GM21515 (cell line): ENCODE measurements around the gene KCNIP4.

Source experiments
- ATAC-seq: cut with Tn5 transposase; IDR thresholded peaks from one replicate; pipeline ENCODE4 v1.9.1; 2021; ENCODE audit not compliant: unreplicated experiment

Gene KCNIP4

DNA sequence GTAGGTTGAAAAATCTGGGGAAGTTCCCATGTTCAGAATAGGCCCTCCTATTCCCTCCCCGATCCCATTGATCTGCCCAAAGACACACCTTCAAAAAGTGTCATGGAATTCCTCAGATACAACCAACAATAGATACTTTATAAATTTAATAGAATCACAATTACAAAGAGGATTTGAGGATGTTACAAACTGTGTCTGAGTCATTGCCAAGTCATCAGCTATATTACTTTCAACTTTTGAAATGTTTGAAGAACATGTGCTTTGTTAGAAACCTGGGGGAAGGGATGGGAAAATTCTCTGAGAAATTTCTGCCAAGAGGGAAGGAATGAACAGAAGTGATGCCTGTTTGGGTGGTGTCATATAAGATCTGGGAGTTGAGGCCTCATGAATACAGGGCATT is 46.7 kb downstream of the KCNIP4 start:
- no peak for ATAC-seq

DNA sequence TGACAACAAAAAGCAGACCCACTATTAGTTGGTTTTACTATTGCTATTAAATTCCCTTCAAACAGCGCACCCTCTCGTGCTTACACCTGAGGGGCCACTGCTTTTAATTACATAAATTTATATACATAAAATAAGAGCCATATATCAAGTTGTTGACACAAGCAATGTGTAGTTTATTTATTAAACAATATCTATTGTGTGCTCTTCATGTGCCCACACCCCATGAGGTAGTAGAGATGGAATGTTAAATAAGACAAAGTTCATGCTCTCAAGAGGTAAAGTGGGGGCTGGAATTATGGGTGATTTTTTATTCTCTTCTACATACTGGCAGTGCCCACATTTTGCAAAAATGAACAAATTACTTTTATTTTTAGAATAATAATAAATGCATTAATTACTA is 47.3 kb downstream of the KCNIP4 start:
- no peak for ATAC-seq

DNA sequence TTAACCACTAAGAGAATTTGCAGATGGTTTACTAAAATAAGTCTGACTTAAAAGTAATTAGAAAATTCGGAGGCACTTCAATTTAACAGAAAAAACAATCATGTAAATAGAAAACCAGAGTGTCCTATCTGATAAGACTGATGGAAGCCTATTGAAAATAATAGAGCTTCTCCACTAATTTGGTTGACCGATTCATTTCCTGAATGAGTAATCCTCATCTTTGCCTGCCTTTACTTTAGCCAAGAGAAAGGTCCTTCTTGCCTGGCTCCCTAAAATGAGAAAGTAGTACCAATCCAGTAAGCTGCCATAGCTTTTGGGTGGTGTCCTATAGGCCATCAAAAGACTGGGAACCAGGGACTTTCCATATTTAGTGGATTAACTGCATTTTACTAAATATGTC is 48.4 kb downstream of the KCNIP4 start:
- no peak for ATAC-seq

DNA sequence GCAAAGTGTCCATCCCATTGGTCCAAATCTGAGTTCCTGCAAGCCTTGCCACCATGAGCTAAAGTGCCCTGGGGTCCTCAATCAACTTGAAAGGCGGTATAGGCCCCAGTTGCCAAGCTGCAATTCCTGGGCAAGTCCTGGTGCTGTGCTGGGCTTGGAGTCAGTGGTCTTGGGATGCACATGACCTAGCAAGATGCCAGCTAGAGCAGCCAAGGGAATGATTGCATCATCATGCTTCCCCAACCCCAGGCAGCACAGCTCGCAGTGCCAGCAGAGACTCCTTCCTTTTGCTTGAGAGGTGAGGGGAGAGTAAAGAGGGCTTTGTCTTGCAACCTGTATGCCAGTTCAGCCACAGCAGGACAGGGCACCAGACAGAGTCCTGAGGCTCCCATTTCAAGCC is 50.5 kb downstream of the KCNIP4 start:
- no peak for ATAC-seq

DNA sequence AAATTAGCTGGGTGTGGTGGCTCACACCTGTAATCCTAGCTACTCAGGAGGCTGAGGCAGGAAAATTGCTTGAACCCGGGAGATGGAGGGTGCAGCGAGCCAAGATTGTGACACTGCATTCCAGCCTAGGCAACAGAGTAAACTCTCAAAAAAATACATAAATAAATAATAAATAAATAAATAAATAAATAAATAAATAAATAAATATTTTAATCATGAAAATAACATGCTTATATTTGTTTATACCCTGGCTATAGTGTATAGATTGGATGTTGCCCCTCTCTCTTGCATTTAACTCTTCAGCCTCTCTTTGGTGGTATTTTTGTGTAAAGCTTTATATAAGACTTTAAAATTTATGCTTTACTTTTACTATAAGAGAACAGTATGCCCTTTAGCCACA is 51.8 kb downstream of the KCNIP4 start:
- no peak for ATAC-seq

DNA sequence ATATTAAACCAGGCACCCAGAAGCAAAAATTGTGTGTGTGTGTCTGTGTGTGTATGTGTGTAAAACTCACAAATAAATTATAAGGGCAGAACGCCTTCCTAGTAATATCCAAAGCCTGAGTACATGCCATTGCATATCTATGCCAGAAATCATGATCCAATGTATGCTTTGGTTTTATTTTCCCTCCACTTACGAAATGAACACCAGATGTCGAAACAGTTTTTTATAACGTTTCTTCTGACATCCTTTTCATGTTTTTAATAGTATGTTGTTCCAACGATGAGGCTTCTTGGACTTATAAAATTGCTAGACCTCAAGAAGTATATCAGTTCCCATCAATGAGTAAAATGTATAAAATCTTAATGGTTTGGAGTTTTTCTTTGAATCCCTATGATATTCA is 55.4 kb downstream of the KCNIP4 start:
- ATAC-seq: no peak

DNA sequence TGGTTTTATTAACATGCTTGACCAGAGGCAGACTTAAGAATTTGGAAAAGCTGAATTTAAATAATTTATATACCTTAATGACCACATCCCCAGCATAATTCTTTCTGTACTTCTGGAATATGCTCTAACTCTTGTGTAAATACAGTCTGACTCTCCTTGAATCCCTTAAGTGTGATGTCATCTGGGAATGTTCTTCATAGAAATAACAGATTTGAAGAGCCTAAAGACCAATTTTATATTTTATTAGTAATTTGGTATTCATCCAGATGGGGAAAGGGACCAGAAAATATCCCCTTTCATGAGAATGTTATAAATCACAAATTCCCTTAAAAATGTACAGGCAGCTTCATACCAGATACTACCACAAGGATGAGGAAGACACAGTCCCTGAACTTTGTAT is 58.3 kb downstream of the KCNIP4 start:
- no peak for ATAC-seq

DNA sequence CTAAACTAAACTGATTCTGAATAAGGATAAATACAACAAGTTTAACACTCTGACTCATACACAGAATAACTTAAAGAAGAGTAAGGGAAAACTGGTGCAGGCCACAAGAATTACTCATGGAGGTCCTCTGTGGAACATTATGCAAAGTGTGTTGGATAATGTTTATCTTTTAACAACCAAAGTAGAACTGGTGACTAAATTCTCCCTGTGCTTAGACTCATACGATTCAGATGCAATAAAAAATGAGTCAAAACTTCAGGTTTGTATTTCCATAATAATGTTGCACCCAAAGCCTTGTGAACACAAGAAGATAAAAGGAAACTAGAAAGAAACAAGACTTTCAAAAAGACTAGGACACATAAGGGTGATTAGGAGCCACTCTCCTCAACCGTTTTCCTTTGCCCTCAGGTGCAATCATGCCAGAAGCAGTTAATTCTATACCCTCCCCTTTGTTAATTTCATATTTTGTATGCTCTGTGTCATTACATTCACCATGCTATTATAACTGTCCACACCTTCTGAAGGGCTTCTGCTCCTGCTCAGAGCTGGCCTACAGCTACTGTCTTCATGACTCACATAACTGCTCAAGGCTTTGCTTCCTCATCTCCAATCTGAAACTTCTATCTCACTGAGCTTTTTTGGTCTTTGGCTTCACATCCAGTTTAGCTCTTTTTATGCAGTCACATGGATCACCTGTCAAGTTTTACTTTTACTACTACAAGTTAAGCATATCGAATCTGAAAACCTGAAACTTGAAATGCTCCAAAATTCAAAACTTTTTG is 60.2 kb downstream of the KCNIP4 start:
- no peak for ATAC-seq

DNA sequence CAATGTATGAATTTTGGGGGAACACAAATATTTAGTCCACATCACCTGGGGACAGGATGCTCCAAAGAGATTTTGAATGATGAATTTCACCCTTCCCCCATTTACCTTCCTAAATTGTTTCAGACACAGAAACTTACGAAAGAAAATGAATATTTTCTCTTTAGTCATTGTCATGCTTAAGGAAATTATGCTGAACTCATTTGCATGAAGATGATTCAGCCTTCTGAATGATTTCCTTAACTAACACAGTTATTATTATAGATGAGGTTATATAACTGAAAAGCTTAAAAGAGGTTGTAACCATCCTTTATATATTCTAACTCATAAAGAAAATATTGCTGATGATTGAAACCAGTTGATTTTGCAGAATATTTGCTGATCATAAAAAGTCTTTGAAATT is 61.1 kb downstream of the KCNIP4 start:
- no peak for ATAC-seq

DNA sequence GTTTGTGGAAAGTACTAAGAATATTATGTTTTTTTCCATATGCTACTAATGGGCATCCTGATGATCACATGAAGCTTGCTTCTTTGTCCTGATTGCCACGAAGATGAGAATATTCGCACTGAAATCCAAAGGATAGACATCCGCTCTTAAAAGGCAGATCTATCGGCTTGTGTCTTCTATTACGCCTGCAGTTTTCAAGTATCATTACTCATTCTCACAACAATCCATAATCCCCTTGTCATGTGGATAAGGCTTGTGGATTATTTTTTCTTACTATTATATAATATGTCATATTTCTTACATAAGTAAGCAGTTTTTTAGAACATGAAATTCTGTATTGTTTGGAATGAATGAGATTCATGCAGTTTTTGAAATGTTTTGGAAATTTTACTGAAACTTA is 62.8 kb downstream of the KCNIP4 start:
- no peak for ATAC-seq

DNA sequence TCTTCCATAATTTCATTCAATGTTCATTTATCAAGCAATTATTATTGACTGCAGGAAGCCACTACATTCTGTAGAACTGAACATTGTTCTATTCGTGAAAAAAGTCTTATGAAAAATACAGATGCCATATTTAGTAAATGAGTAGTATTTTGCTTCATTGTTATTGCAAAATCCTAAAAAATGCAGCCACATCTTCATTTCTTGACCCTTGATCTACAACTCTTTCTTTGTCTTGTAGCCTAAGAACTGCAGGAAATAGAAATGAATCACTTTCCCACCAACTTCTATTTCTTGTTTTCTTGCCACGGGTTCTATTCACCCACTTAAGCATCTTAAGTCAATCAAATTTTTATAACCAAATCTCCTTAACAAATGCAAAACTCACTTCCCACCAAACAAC is 63.3 kb downstream of the KCNIP4 start:
- ATAC-seq: no peak

DNA sequence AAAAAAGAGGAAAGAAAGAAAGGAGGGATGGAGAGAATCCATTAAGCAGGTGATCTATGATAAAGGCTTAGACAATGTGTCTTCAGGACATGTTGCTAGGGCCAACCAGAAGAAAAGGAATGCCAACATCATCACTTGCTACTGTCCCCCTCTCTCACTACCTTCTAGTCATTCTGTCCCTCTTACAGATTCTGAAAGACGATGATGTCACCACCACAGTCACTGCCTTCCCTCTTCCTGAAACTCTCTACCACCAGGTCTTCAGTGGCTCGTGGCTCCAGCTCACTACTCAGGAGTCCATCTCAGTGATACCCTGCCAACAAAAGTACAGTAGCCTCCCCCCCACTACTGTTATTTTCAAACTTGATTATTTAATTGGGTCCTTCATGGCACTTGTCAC is 64.0 kb downstream of the KCNIP4 start:
- no peak for ATAC-seq

DNA sequence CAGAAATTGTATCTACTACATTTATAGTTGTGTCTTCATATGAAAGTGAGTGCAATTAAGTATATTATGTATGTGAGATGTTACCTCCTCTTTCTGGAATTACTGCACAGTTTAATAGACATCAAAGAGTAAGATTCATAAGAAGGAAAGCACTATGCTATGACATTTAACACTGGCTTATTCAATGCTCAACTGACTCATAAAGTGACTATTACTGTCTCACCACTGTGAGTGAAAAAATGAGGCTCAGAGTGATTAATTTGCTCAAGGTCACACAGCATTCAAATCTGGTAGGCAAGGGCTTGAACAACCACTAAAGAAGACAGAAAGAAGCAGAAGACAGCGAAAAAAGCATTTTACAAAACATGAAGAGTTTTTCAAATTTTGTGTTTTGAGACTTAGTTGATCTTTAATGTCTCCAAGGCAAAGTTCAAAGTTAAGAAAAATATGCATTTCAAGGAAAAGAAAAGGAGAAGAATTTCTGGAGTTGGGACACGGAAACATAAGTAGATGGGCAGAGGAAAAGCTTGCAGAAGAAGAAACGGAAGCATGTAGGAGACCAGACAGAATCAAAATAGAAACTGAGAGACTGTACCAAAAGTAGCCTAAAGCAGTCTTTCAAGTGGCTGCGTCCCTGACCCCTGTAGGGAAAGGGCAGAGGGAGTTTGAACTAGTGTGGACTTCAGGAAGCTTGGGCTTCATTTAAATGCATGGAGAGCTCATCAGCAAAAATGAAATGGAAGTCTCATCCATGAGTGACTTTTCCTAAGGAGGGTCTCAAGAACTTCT is 66.3 kb downstream of the KCNIP4 start:
- no peak for ATAC-seq

DNA sequence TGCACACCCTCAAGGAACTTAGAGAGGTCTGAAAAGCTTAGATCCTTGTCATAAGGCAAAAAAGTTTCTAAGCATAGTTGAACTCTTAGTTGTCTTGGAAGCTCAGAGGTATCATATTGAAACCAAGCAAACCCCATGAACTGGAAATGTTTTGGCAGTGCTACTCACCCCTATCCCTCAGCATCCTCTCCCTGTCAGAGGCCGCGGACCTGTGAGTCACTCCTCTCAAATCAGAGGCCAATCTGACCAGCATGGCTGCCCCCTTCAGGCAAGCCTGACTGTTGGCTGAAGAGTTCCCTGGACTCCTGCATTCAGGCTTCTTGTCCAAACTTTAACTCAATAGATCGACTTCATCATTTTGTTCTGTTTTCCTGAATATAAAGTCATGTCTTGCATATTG is 69.4 kb downstream of the KCNIP4 start:
- ATAC-seq: no peak

DNA sequence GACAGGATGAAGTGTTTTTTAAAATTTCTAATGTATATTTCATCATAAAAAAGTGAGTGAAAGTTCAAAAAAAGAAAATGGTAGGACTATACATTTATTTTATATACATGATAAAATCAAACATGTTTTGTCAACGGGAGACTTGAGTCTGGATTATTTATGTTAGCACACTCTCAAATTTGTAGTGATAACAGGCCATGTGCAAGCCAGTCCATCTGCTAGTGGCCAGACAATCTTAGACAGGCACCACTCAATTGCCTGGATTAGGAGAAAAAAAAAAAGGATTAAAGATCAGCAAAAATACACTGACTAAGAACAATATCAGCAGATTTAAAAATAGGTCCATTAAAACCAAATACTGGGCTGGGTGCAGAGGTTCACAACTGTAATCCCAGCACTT is 71.9 kb downstream of the KCNIP4 start:
- ATAC-seq: no peak

DNA sequence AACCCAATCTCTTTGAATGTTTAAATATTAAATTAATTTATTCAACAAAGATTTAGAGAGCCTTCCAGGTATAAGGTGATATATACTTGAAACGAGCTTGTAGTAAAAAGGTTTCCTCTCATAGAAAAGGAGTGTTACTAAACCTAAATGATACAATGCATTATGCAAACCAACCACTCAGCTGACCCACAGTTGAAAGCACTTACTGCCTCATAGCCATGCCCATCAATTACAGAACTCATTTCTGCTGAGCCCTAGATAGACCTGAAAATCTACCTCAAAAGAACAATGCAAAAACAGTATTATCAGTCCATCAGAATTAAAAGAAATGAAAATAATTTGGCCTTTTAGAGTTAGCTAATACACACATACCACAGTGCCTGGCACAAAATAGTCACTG is 75.4 kb downstream of the KCNIP4 start:
- ATAC-seq: no peak

DNA sequence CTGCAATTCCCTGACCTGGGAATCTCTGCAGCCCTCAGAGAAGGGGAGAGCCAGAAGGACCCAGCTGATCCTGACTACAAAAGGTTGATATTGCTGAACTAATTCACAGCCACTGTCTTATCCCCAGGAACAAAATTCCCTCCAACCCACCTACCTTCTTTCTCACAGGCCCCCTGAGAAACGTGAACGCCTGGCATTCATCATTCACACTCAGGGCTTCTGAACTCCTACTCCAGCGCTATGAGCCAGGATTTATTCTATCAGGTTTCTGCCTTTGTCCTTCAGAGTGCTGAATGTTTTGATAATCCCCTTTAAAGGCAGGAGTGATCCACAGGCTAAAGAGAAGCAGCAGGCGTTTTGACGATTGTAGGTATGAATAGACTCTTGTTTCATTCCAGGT is 76.5 kb downstream of the KCNIP4 start:
- no peak for ATAC-seq

DNA sequence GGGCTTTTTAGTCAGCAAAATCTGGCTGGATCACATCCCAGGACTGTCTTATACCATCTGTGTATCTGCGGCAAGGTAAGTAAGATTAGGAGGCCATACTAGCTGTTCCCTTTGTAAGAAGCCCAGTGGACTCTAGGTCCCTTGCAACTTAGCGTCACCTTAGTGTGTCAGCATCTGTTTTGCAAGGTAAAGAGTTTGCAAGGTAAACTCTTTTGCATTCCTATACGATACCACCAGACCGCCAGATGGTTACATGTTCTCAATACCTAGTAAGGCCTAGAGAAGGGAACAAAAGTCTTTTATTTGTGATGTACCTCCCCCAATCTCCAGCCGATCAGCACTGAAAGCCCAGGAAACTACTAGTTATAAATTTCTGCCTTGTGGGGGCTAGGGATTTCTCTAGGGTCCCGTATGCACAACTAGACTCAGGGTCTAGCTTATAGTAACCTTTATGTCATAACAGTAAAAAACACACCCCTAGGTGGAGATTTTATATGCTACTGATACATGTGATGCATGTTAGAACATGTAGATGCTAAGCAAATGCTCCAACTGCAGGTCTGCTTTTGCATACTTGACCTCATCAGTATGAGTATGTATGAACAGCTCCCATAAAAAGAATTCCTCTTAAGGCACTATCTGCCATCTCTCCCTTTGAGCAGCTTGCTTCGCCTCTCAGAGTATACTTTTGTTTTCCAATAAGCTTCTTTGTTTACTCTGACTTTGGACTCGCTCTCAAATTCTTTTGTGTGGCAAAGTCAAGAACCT is 78.4 kb downstream of the KCNIP4 start:
- no peak for ATAC-seq

DNA sequence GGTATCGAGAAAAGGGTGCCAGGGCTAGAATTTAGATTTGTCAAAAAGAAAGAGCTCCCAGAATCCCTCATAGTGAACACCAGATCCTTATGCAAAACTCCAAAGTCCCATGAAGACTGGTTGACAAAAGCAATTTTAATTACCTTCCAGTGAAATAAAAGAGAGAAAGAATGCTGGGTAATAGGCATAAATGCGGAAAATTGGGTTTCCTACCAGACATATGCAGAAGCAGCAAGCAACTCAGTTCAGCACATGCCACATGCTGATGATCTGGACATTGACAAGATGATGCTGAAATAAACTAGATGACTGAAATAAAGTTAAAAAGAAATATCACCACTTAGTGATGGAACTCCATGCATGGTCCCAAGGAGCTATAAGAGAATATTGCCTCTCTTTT is 83.9 kb downstream of the KCNIP4 start:
- ATAC-seq: no peak

DNA sequence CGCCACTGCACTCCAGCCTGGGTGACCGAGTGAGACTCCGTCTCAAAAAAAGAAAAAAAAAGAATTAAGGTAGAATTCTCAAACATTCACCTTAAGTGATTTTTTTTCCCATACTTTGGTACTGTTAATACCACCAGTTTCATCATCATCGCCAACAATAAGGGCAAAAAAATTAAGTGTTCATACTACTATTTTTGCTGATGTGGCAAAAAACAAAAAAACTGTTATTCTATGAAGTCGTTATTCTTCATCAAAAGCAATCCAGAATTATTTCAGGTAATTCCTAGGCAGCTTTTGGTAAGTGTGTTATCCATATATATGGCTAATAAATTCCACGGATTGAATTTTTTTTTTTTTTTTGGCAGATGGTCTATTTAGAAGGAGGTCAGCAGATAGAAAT is 85.7 kb downstream of the KCNIP4 start:
- ATAC-seq: no peak

DNA sequence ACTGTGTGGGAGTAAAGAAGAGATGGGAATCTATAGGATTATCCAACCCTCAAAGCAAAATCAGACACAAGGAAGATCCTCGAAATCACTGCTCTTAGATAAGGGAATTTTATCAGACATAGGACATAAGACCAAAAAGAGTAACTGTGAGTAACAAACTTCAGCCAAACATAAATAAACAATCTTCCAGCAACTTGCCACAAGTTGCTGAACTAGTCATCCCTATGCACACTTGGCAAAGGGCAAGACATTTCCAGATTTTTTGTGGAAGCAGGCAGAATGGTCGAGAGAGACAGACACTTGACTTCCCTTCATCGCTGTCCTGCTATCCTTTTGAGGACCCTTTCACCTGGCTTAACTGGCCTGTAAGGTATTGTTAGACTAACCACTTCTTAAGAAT is 89.6 kb downstream of the KCNIP4 start:
- no peak for ATAC-seq

DNA sequence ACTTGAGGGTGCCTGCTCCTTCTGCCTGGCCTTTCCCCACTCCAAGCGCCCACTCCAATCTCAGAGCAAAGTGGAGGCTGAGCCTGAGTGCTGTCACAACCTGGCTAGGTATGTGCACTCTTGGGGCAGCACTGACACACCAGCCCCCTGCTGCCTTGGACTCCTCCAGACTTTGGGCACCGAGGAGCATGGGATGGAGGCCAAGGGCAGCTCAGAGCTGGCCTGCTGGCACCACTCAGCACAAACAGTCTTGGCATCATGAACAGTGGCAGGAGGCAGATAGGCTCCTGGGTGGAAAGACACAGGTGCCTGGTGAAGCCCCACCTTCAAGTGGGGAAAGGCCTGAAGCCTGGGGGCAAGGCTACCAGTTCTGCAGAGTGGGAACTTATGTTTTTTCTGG is 91.8 kb downstream of the KCNIP4 start:
- no peak for ATAC-seq
